ENCODE data around the gene PPM1H.

DNA sequence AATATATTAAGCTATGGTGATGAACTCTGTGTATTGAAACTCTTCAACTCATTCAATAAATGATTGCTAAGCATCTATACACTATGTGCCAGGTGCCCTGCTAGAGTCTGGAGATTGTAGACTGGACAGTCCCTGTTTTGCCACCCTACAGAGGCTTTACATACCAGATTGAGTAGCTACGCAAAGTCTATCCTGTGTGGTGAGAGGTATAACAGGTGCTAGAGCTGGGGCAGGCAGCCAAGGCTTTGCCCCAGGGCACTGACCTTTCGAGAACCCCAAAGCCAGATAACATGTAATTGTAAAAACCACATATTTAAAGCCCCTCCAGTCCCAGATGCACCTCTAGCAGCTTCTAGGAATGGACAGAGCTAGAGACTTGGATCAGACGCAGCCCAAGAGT, 52.8 kb downstream of the PPM1H start:
- TF ChIP-seq, protein P1, sequence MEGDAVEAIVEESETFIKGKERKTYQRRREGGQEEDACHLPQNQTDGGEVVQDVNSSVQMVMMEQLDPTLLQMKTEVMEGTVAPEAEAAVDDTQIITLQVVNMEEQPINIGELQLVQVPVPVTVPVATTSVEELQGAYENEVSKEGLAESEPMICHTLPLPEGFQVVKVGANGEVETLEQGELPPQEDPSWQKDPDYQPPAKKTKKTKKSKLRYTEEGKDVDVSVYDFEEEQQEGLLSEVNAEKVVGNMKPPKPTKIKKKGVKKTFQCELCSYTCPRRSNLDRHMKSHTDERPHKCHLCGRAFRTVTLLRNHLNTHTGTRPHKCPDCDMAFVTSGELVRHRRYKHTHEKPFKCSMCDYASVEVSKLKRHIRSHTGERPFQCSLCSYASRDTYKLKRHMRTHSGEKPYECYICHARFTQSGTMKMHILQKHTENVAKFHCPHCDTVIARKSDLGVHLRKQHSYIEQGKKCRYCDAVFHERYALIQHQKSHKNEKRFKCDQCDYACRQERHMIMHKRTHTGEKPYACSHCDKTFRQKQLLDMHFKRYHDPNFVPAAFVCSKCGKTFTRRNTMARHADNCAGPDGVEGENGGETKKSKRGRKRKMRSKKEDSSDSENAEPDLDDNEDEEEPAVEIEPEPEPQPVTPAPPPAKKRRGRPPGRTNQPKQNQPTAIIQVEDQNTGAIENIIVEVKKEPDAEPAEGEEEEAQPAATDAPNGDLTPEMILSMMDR (conservative IDR thresholded peaks at IDR 0.05 in 1 of 2, IDR thresholded peaks at IDR 0.05 in 1 of 2; ENCODE audit: extremely low read depth in 1 of 2, insufficient read depth in 1 of 2, low read depth in 1 of 2, low read length in 2 of 2): no peak
- no peak for TF ChIP-seq EZH2 (IDR thresholded peaks at IDR 0.05; ENCODE audit: borderline replicate concordance, low read length)

Data from mammary epithelial cell (primary cell).